Nephron (organoid): ENCODE data around the gene CPNE2.
"Not testable (repeated sequence)": the region's sequence is repeated elsewhere in the genome, so short reads cannot be mapped to it uniquely, and the experiment has no call there.

Experiments
- H3K27ac Mint-ChIP-seq, 3 experiments: 2 replicates each; pipeline ENCODE4 v1.8.0; 2020; ENCODE audit warnings: mixed read lengths in 3 of 3, mild to moderate bottlenecking in 2 of 3, moderate library complexity in 1 of 3
- H3K27me3 Mint-ChIP-seq: 2 replicates; pipeline ENCODE4 v1.8.0; 2021; ENCODE audit warnings: low read depth, mild to moderate bottlenecking, moderate library complexity, mixed read lengths
- H3K36me3 Mint-ChIP-seq: 2 replicates; pipeline ENCODE4 v1.8.0; 2020; ENCODE audit warnings: low read depth, mixed read lengths
- H3K4me1 Mint-ChIP-seq: 2 replicates; pipeline ENCODE4 v1.8.0; 2020; ENCODE audit warnings: mixed read lengths
- H3K4me3 Mint-ChIP-seq, 3 experiments: 2 replicates each; pipeline ENCODE4 v1.8.0; 2020; ENCODE audit warnings: mild to moderate bottlenecking in 3 of 3, mixed read lengths in 3 of 3, moderate library complexity in 2 of 3
- H3K9me3 Mint-ChIP-seq: 2 replicates; pipeline ENCODE4 v1.8.0; 2020; ENCODE audit warnings: mixed read lengths
- TF ChIP-seq, protein P1 (sequence below), 3 experiments: fragments of 200-600 bp; sonication (generic); IDR thresholded peaks; one replicate each; pipeline ENCODE4 v1.5.0; 2021; ENCODE audit warnings: antibody characterized with exemption in 3 of 3; ENCODE audit not compliant: unreplicated experiment in 3 of 3

CPNE2 gene

DNA sequence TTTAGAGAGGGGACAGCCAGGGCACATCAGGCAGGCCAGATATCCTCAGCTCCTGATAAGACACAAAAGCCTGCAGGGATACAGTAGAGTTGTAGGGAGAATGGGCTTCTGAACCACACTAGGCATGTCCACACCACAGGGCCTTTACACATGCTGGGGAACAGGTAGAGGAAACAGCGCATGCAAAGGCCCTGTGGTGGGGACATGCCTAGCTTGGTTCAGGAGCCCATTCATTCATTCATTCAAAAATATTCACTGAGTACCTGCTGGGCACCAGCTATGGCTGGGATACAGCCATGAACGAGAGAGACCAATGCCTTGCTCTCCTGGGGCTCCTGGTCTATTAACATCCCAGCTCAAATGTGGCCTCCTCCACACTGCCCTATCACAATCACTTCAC is 4.4 kb downstream of the CPNE2 start:
- H3K4me3 Mint-ChIP-seq: peak overlapping the region in 1 of 3 experiments; percentile 6
- H3K9me3 Mint-ChIP-seq: no peaks in the 10 kb centered on the region
- peaks cover 28% of the 10 kb centered on the region for H3K27me3 Mint-ChIP-seq
- peaks cover 10% of the 10 kb centered on the region for H3K4me1 Mint-ChIP-seq
- no peaks in the 10 kb centered on the region for H3K36me3 Mint-ChIP-seq
- H3K27ac Mint-ChIP-seq: no peak overlapping the region
- TF ChIP-seq, protein P1, sequence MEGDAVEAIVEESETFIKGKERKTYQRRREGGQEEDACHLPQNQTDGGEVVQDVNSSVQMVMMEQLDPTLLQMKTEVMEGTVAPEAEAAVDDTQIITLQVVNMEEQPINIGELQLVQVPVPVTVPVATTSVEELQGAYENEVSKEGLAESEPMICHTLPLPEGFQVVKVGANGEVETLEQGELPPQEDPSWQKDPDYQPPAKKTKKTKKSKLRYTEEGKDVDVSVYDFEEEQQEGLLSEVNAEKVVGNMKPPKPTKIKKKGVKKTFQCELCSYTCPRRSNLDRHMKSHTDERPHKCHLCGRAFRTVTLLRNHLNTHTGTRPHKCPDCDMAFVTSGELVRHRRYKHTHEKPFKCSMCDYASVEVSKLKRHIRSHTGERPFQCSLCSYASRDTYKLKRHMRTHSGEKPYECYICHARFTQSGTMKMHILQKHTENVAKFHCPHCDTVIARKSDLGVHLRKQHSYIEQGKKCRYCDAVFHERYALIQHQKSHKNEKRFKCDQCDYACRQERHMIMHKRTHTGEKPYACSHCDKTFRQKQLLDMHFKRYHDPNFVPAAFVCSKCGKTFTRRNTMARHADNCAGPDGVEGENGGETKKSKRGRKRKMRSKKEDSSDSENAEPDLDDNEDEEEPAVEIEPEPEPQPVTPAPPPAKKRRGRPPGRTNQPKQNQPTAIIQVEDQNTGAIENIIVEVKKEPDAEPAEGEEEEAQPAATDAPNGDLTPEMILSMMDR (IDR thresholded peaks at IDR 0.05; ENCODE audit: unreplicated experiment in 3 of 3): no peak

DNA sequence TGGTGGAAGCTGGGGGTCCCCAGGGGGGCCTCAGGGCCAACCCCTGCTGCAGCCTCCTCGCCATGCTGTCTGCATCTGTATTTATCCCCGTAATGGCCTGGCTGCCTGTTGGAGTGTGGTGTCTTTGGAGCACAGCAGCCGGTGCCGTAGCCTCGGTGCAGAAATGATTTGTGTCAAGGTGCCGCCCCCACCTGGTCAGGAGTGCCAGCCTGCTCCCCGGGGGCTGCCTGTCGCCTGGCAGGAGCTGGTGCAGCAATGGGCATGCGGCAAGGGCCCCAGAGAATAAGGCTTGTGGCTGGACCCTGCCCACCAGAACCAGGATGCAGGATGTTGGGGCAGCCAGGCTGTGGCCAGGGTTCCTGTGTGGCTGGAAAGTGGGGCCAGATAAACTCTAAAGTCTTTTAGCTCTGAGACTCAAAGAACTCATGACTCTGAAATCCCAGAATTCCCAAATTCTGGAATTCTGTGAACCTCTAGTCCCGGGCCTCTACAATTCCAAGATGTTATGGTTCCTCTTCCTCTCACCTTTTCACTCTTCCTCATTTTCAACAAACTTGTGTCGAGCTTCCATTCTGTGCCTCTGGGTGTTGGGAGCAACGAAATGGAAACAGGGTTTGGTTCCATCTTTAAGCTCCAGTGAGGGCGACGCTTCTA is 5.9 kb downstream of the CPNE2 start:
- H3K27ac Mint-ChIP-seq: no peak overlapping the region
- peaks cover 27% of the 10 kb centered on the region for H3K27me3 Mint-ChIP-seq
- peaks cover 9% of the 10 kb centered on the region for H3K4me1 Mint-ChIP-seq
- peak overlapping the region in 1 of 3 experiments; percentile 20 for H3K4me3 Mint-ChIP-seq
- TF ChIP-seq, protein P1 (IDR thresholded peaks at IDR 0.05; ENCODE audit: unreplicated experiment in 3 of 3): no peak
- H3K36me3 Mint-ChIP-seq: no peaks in the 10 kb centered on the region
- no peaks in the 10 kb centered on the region for H3K9me3 Mint-ChIP-seq

DNA sequence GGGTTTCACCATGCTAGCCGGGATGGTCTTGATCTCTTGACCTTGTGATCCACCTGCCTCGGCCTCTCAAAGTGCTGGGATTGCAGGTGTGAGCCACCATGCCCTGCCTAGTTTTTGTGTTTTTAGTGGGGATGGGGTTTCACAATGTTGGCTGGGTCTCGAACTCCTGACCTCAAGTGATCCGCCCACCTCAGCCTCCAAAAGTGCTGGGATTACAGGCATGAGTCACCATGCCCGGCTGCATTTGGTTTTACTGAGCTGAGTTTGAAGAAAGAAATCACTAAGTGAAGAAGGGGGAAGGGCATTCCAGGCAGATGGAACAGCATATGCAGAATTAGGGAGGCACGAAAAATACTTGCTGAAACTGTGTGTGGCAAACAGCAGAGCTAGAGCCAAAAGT is 7.6 kb downstream of the CPNE2 start:
- H3K9me3 Mint-ChIP-seq, H3K36me3 Mint-ChIP-seq, H3K27ac Mint-ChIP-seq, H3K4me1 Mint-ChIP-seq, H3K4me3 Mint-ChIP-seq: not testable (repeated sequence)
- H3K27me3 Mint-ChIP-seq: peaks cover 17% of the 10 kb centered on the region

DNA sequence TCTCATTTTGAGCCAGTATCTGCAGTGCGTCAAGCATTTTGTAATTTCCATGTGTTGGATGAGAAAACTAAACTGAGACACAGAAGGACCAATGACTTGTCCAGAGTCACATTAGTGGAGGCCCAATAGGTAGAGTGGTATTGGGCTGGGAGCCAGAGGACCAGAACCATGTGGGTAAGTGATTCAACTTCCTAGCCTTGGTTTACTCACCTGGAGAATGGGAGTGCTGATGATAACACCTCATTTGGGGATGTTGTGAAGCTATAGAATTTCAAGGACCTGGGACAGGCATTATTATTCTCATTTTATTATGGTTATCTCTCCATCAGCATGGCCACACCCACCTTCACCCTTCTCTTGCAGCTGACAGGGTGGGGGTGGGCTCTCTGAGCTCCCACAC is 8.1 kb downstream of the CPNE2 start:
- H3K9me3 Mint-ChIP-seq: no peaks in the 10 kb centered on the region

DNA sequence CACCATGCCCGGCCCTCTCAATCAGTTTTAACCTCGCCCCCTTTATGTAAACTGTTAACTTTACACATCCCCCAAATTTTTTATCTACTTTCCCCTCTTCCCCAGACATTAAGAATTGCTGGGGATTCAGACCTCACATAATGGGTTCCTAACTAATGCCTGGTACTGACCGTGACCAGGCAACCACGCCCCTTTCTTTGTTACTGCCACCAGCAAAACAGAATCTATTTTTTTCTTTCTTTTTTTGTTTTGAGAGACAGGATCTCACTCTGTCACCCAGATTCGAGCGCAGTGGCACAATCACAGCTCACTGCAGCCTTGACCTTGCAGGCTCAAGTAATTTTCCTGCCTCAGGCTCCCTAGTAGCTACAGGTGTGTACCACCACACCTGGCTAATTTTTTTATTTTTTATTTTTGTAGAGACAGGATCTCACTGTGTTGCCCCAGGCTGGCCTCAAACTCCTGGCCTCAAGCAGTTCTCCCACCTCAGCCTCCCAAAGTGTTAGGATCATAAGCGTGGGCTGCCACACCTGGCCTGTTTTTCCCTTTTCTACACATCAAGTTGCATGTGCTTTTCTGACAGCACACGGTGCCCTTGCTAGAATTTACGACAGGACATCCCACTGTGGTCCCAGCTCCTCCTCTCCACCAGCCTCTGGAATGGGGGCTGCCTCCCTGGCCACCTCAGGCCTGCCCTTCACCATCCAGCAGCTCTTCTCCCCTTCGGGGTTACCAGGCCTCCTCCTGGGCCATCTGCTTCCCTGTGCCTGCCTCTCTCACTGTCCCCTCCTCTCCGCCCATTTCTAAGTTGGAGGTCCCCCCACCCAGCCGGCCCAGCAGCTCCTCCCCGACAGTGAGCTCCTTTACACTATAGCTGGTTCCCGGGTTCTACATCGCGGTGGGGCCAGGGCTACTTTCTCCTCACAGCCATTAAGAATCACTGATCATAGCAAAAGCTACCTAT is 10.8 kb downstream of the CPNE2 start:
- TF ChIP-seq, protein P1 (IDR thresholded peaks at IDR 0.05; ENCODE audit: unreplicated experiment in 3 of 3): no peak
- Mint-ChIP-seq H3K27me3 (peaks cover 14% of the 10 kb centered on the region), H3K9me3 (no peaks in the 10 kb centered on the region), H3K36me3 (no peaks in the 10 kb centered on the region), H3K27ac (no peak overlapping the region), H3K4me1 (peaks cover 9% of the 10 kb centered on the region), H3K4me3 (no peak overlapping the region)

More for the DNA sequence above, 8.1 kb downstream of the CPNE2 start:
- TF ChIP-seq, protein P1 (IDR thresholded peaks at IDR 0.05; ENCODE audit: unreplicated experiment in 3 of 3): no peak
- Mint-ChIP-seq H3K36me3 (no peaks in the 10 kb centered on the region), H3K4me3 (no peak overlapping the region), H3K4me1 (peaks cover 5% of the 10 kb centered on the region), H3K27ac (no peak overlapping the region), H3K27me3 (peaks cover 15% of the 10 kb centered on the region)

DNA sequence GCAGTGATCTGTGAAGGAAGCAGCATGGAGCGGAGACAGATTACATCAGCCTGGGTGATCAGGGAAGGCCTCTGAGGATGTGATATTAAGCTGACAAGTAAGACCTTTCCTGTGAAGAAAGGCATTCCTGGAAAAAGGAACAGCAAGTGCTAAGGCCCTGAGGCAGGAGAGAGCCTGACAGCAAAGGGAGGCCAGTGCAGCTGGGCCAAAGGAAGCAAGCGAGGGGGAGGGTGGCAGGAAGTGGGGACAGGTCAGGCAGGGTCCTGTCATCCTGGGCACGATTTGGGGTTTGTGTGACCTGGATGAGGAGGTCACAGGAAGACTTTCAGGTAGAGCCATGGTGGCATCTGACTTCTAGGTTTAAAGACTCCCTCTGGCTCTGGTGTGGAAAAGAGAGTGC is 12.3 kb downstream of the CPNE2 start:
- H3K4me3 Mint-ChIP-seq: no peak overlapping the region
- peaks cover 5% of the 10 kb centered on the region for H3K4me1 Mint-ChIP-seq
- peaks cover 5% of the 10 kb centered on the region for H3K27me3 Mint-ChIP-seq
- H3K9me3 Mint-ChIP-seq: no peaks in the 10 kb centered on the region
- no peak overlapping the region for H3K27ac Mint-ChIP-seq
- TF ChIP-seq, protein P1 (IDR thresholded peaks at IDR 0.05; ENCODE audit: unreplicated experiment in 3 of 3): no peak
- no peaks in the 10 kb centered on the region for H3K36me3 Mint-ChIP-seq
